Activated CD4-positive, alpha-beta T cell treated with anti-CD3 and anti-CD28 coated beads, Interleukin-2, amount 50 U/mL, for 1 hour (primary cell): ENCODE data around the gene EPS8.
"Not testable (repeated sequence)": the region's sequence is repeated elsewhere in the genome, so short reads cannot be mapped to it uniquely, and the experiment has no call there.

Experiments
- DNase-seq: peaks from one replicate; pipeline ENCODE4 v3.0.0-alpha.2; 2020

Gene EPS8

DNA sequence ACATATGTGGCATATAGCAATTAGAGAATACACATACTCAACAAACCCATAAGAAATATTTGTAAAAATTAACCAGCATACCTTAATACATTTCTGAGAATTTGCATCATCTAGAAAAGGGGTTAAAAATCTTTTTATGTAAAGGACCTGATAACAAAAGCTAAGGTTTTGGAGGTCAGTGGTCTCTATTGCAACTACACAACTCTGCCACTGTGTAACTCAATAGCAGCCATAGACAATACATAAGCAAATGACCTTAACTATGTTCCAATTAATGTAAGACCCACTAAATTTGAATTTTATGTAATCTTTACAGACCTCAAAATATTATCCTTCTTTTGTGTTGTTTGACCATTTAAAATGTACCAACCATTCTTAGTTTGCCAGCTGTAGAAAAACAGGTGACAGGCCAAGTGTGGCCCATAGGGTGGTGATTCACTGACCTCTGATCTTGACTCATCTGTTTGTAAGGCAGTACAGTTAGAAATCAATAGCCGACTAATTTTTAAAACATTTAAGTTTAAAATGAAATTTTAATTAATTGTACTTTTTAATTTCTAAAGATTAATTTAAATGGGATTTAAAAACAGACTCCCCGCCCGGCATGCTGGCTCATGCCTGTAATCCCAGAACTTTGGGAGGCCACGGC is 7.4 kb upstream of the EPS8 start:
- DNase-seq: no peak

DNA sequence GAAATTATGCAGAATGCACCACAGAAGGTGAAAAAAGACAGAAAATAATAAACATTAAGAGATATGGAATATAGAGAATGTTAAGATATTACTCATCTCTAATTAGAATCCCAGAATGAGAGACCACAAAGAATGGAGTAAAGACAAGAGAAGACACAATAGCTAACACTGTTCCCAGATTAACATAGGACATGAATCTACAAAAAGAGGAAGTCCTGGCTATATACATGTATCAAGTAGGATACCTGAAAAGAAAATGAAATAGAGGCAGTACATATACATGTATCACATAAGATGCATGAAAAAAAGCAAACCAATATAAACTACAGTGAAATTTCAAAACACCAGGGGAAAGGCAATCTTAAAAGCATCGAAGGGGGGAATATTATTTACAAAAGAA is 5.6 kb upstream of the EPS8 start:
- DNase-seq: no peak

DNA sequence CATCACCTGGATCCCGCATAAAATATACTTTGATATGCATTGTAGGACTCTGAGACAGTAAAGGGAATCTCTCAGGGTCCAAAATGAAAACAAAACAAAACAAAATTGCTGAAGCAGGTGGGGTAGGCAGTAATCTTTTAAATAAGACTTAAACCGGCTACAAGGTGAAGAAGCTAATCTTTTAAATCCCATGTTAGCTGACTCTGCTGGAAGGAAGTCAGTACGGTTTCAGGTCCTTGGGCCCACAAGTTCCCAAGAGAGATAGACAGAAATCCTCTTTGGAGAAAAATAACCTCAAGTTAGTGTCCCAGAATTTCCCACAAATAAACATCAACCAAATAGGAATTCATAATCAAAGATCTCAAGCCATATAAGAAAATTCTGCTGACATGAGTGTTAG is 5.0 kb upstream of the EPS8 start:
- DNase-seq: no peak

DNA sequence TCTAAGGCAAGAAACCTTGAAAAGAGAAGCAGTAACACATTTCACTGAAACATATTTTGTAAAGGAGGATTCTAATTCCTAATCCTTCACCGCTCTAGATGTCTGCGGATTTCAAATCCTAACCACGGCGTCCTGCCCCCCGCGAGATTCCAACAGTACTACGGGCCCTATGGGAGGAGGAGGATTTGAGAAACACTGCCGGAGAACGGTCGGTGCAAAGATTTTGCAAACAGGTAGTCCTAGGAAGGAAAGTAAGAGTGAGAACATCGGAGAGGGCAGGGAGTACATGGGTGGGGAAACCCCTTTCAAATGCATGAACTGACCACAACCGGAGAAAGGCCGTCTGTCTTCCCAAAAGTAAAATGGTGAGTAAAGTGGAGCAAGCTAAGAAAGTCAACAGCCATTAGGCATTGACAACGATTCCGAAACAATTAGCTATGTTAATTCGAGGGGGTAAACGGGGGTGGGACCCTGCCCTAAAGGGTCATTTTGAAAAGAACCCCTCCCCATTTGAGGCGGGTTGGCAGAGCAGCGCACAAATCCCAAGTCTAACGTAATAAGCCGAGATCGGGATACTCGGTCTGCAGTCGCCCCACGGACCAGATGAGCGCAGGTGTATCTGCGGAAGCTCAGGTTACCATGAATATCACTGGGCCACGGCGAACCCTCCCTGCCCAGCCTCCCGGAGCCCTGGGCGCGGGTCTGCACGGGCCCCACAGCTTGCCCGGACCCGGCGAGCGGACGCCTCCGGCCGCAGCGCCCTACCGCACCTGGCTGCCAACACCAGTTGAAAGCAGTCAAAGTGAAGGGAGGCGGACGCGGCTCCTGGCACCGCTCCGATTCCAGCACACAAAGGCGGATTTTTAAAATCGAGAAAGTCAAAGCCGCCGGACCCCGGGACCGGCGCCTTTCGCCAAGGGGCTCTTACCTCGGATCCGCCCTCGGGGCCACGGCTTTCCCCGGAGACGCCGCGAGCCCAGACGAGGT is 662 bp downstream of the EPS8 start:
- peak; percentile 9 for DNase-seq

DNA sequence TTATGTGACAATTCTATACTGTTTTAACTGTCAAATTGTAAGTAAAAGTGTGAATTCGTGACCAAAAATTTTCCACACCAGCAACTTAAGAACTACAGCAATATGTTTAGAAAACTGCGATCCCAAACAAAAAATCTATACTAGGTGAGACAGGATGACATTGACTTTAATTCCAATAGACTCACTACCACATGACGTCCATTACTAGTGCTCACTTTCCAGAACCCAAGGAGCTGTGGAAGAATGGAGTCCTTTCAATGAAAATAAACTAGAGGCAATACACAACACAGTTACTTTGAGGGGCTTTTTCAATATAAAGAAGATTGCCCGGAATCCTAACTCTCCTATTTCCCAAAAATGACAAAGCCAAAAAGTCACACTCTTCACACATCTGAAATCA is 1.4 kb downstream of the EPS8 start:
- DNase-seq: no peak

DNA sequence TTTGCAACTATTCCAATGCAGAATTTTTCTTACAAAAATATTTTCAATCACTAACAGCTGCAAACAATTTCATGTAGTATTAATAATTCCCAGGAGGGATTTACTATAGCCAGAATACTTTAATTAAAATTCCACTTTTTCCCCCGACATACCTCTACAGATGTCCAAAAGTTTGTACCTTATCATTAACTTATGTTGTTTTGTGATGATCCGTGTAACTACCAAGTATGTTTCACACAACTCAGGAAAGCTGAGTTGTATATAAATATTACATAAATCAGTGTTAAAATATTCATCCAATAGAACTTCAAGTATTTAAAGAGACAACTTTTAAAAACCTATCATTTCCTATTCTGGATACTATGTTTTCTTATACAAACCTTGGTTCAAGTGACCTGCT is 2.4 kb downstream of the EPS8 start:
- no peak for DNase-seq

DNA sequence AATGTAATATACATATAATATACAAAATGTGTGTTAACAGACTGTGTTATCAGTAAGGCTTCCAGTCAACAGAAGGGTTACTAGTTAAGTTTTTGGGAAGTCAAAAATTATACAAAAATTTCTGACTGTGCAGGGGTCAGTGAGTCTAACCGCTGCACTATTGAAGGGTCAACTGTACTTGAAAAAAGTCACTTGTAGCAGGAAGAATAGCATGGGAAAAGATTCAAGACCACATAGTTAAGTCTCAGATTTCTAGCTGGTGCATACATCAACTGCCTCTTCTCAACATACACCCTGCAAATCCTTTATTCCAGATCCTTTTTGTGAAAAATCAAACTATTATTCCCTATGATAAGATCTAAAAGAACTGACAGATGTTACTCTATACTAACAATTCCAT is 5.9 kb downstream of the EPS8 start:
- DNase-seq: no peak

DNA sequence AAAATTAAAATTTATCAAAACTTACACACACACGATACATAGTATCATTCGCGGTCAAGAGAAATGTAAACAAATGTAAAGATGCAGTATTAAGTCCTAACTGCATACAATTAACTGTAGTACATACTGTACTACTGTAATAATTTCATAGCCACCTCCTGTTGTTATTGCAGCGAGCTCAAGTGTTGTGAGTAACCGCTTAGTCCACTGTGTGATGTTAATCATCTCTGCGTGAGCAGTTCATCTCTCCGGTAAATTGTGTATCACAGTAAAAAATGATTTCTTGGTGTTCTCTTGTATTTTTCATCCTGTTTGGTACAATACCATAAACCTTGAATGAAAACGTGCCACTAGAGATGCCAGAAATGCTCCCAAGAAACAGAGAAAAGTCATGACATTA is 6.5 kb downstream of the EPS8 start:
- no peak for DNase-seq

DNA sequence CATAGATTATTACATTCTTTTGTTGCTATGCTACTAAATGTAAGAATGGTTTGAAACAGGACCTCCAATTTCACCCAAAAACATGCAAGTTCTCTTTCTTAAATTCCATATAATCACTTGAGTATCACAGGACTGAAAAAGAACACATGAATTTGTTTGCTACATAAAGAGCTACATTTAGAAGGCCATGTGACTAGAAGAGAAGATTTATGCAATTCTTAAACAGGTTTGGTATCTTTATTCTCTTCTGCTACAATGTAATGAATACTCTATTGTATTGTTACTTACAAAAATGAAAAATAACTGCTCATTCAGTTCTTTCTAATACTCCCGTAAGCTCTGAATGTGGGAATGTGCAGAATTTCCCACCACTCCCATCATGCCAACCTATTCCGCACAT is 9.3 kb downstream of the EPS8 start:
- DNase-seq: no peak

DNA sequence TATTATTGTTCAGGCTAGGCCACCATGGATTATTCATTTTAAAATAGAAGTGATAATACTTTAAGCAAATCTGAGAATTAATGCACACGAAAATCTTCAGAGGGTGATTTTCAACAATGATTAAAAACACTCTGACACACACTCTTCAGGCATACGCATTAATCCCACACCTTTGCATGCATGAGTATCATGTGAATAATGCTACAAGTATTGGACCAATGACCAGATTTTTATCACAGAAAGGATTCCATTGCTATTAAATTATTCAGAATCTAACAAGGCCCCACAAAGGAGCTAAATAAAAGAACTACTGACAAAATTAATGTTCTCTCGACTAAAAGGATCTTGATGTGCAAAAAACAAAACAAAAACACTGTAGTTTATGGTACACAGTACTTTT is 11.1 kb downstream of the EPS8 start:
- no peak for DNase-seq

DNA sequence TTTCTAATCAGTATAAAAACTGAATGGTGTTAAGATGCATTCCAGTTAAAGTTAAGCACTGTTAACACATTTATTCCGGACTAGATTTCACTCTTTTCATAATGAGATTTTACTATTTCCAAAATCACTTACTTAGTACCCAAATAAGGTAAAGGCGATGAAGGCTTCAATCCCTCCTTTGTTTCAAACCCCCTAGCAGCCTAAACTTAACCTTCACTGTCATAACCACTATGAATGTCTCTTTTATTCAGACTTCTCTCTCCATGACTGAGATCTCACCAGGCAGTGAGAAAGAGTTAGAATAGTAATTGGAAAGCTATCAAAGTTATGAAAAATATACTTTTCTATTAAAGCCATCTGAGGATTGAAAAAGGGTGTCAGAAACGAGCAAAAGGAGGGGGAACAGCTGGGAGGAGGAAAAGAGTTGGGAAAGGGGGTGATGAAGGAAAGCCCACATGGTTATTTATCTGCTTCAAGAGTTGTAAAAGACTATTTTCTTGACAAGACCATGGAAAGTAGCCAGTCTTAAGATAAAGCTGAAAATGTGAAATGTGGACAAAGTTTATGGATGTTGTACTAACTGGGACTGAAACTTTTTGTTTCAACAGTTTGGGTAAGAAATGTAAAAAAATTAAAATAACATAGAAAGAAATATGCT is 11.7 kb downstream of the EPS8 start:
- DNase-seq: no peak

DNA sequence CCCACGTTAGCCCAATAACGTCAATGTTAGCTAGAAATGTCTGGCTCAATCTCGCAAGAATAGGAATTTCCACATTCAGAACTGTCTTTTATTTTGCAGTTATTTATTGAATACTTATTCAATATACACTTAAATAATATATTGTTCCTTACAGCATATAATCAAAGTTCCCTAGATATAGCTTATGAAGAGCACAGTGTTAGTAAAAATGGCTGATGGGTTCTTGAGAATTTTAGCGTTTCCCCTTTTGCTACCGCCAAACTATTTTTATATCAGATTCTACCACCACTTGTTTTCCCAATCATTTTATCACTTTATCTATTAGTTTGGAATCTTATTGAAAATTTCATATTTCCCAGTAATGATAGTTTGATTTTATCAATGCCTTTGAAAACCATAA is 12.7 kb downstream of the EPS8 start:
- no peak for DNase-seq

DNA sequence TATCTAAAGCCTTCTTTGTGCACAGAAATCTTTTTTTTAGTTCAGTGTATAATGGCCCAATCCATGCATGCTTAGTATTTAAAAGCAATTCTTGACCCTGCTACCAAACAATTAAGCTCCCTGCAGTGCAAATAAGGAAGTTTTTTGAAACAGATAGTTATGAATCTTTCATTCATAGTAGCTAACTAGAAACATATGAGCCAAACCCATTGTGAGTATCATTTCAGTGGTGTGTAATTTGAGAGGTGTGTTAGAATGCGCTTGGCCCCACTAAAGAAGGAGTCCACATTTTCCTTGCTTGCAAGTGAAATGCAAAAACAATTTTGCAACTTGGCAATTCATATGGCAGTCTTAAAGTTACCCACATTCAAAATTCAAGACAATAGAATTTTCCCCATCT is 14.4 kb downstream of the EPS8 start:
- DNase-seq: no peak

DNA sequence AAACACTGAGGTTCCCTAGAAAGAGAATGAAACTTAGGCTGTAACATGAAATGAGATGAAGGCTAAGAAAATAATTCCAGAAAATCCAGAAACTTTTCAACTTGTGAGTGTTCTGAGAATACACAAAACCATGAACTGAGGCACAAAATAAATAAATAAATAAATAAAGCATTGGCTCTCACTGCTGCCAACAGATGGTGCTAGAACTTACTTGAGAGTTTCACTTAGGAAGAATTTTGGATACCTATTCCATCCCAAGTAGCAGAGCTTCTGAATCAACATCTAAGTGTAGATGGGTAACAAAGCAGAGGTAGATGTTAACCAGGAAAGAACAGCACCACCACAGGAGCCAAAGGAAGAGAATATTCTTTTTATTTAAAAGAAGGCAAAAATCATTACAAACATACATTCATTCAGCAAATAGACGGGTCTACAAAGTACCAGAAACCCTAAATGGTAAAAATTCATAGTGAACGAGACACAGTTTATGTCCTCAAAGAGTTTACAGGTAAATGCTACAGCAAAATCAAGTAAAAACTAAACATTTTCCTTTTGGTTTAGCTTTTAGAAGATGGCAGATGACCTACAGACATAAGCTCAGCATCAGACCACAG is 16.7 kb downstream of the EPS8 start:
- DNase-seq: no peak

DNA sequence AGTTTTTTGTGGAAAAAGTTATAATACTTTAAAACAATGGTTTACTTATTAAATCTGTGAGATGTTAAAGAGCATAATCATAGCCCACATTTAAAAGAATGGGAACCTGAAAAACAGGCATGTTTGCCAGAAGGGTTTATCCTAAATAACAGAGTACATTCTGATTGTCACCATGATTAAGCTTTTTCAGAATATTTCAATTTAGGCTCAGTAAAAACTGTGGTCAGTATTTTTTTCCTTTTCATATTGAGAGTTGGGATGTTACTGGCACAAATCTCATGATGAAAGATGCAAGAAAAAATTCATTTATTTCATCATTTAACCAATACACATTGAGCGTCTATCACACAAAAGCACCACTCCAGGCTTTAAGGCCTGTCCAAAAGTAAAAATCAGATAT is 18.6 kb downstream of the EPS8 start:
- no peak for DNase-seq

DNA sequence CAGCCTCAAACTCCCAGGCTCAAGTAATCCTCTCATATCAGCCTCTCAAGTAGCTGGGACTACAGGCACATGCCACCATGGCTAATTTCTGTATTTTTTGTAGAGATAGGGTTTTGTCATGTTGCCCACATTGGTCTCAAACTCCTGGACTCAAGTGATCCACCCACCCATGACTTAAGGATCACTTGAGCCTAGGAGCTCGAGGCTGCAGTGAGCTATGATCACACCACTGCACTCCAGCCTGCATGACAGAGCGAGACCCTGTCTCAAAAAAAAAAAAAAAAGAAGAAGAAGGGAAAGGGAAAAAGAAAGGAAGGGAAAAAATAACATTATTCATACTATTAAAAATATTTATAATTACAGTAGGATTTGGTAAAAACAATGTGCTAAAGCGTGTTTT is 19.2 kb downstream of the EPS8 start:
- DNase-seq: no peak

DNA sequence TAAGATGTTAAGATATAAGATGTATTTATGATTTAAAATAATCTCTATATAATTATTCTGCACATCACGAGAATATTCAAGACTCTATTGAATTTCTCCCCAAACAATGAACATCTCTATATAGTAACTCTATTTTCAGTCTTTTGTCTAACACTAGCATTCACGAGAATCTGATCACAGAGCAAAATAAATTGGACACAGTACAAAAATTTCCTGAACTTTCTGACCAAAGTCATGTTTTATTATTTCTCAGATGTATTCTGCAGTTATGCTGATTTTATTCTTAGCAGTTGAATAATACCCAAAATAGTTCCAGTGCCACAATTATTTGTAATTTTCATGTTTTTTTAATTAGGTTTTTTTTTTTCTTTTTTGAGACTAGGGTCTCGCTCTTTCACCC is 19.6 kb downstream of the EPS8 start:
- no peak for DNase-seq

DNA sequence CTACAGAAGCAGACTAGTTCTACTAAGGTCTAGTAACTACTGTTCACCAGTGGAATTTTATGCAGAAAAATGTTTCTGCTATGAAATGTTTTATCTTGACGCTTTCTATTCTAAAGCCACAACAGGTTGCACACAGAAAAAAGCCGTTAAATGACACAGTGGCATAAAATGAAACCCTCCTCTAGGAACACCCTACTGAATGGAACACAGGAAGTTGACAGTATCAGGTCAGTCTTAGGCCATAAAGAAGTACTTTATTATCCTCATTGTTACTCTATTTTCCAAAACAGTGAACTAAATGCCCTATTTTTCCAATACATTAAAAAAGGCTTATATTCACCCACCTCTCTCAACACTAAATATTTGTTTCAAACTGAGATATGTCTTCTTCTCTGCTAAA is 21.9 kb downstream of the EPS8 start:
- no peak for DNase-seq

DNA sequence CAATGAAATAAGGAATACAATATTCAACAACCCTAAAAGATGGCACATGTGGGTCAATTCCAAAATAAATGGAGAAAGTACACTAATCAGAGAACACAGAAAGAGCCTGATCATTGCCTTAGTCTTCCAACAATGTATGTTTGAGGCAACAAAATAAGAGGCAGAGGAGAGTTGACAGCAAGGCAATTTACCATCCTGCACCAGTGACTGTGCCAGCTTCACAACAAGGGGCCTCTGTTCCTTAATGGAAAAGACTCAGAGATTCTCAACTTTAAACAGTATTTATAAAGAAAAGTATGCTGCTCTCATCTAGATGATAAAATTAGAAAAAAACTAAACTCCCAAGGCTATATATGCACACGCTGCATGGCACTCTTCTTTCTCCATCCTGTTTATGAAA is 25.9 kb downstream of the EPS8 start:
- DNase-seq: no peak

DNA sequence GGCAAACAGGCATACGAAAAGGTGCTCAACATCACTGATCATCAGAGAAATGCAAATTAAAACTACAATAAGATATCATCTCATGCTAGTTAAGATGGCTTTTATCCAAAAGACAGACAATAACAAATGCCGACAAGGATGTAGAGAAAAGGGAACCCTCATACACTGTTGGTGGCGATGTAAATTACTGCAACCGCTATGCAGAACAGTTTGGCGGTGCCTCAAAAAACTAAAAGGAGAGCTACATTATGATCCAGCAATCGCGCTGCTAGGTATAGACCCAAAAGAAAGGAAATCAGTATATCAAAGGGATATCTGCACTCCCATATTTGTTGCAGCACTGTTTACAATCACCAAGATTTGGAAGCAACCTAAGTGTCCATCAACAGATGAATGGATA is 27.0 kb downstream of the EPS8 start:
- not testable (repeated sequence) for DNase-seq

DNA sequence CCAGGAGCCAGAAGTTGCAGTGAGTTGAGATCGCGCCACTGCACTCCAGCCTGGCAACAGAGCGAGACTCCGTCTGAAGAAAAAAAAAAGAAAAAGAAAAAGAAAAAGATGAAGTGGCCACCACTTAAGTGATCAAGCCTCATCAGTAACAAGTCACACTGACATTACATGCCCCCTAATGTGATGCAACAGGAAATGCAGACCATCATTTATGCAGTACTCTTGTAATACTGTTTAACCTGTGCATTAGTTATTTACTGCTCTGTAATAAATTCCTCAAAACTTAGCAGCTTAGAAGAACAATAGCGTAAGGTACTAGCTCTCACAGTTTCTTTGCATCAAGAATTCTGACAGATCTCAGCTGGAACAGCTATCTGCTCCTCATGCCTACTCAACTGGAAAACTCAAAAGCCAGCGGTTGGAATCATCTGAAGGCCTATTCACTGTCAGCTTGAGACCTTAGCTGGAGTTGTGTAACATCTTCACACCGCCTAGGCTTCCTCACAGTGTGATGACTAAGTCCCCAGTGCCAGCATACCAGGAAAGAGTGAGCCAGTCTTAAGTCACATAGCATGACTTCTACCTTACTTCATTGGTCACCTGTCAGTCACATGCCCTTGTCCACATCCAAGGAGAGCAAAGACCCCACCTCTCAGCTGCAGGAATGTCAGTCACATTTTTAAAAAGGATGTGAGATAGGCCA is 31.5 kb downstream of the EPS8 start:
- no peak for DNase-seq

DNA sequence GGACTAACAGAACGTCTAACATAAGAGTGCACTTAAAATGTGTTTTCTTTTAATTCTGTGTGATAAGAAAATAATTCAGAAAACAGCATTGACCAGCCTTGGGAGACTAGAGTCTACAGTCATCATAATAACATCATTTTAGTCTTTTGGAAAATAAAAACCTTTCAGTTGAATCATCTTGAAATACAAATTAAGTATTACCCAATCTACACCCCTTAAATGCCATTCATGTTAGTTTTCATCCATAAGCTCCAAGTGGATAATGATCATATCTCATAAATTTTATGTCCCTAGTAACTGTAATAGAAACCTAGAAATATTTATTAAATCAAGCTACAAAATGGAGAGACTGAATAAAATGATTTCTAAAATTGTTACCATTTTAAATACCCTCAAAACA is 32.4 kb downstream of the EPS8 start:
- DNase-seq: no peak

DNA sequence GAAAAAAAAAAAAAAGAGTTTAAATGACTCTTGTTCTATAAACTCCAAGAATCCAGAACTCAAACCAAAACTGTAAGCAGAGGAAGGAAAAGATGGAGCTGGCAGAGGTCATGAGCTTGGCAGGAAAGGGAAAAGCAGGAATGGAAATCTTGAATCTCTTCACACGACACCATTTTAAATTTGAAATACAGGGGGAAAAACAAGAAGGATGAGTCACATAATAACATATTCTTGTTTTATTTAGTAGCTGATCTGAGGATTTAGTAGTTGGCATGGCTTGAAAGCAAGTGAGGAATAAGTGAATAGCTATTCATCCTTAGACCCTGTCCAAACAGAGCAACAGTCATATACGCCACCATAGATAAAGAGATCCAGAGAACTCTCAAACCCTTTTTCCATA is 35.0 kb downstream of the EPS8 start:
- DNase-seq: no peak
